Measurements from ENCODE around the gene ROCK2.

DNA sequence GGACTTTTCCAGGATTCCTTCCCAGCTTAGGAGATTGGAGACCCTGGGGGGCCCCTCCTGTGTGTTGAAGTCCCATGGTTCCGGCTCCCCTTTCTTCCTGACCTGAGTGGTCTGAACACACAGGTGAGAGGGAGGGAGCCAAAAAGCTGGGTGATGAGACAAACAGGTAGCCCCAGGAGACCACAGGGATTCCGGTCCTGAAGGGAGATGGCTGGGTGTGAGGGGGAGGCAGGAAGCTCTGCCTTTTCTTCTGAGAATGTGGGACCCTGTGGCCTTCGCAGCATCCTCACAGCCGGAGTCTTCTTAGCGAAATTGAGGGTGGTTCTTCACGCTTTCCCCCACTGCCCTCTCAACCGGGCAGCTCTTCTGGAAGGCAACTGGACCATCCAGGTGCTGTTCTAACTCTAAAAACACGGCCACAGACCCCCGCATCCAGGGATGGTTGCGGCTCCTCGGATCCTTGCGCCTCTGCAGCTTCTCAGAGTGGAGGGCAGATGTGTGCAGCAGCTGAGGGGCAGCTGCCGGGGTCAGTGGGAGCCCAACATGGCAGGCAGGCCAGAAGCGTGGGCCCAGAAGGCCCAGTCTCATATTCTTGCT, 184.8 kb downstream of the ROCK2 start:
- TF ChIP-seq POLR2A (IDR thresholded peaks at IDR 0.05), result no peak
- TF ChIP-seq, protein P1, sequence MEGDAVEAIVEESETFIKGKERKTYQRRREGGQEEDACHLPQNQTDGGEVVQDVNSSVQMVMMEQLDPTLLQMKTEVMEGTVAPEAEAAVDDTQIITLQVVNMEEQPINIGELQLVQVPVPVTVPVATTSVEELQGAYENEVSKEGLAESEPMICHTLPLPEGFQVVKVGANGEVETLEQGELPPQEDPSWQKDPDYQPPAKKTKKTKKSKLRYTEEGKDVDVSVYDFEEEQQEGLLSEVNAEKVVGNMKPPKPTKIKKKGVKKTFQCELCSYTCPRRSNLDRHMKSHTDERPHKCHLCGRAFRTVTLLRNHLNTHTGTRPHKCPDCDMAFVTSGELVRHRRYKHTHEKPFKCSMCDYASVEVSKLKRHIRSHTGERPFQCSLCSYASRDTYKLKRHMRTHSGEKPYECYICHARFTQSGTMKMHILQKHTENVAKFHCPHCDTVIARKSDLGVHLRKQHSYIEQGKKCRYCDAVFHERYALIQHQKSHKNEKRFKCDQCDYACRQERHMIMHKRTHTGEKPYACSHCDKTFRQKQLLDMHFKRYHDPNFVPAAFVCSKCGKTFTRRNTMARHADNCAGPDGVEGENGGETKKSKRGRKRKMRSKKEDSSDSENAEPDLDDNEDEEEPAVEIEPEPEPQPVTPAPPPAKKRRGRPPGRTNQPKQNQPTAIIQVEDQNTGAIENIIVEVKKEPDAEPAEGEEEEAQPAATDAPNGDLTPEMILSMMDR (IDR thresholded peaks at IDR 0.05 in 8 of 11, conservative IDR thresholded peaks at IDR 0.05 in 3 of 11), result no peak
- no peak for TF ChIP-seq POLR2AphosphoS5 (IDR thresholded peaks at IDR 0.05)
